Colonic mucosa (tissue), 4 donors: ENCODE measurements around the gene ID2. TPM values are rescaled to one million over a fixed set of nuclear protein-coding genes. Genes with fewer than 3 reads are reported as not detected.

Source experiments
- DNase-seq: peaks from one replicate; pipeline ENCODE4 v3.0.0-alpha.2; 2020
- H3K27ac ChIP-seq: fragments of 200-600 bp; one replicate; pipeline ENCODE4 v1.8.0; 2021
- H3K27me3 ChIP-seq: fragments of 200-600 bp; one replicate; pipeline ENCODE4 v1.8.0; 2021
- H3K36me3 ChIP-seq: fragments of 200-600 bp; one replicate; pipeline ENCODE4 v1.8.0; 2021
- H3K4me1 ChIP-seq: fragments of 200-600 bp; one replicate; pipeline ENCODE4 v1.8.0; 2021; ENCODE audit warnings: mild to moderate bottlenecking
- H3K4me3 ChIP-seq: fragments of 200-600 bp; one replicate; pipeline ENCODE4 v1.8.0; 2021
- H3K9ac ChIP-seq, 2 donors: one replicate each; pipeline ENCODE4 v1.7.0; 2013; ENCODE audit warnings: control low read depth in 2 of 2, low read depth in 2 of 2, low read length in 2 of 2
- H3K9me3 ChIP-seq: fragments of 200-600 bp; one replicate; pipeline ENCODE4 v1.8.0; 2021
- intact Hi-C: fragments of 100-400 bp; cut with DNase I; formaldehyde crosslinking; loops from one replicate; pipeline ENCODE4 v1.14.1; 2022
- total RNA-seq, 2 donors: library from RNA; stranded (reverse); fragmentation: NEBNext Ultra II Directional in 1 of 2; extraction: Animal tissue kit (Norgen Biotek cat#: 25700) in 1 of 2; gene quantifications; one replicate each; pipeline ENCODE4 v1.2.1, GENCODE V29; 2021
- TF ChIP-seq, protein P1 (sequence below): fragments of 200-600 bp; IDR thresholded peaks from one replicate; pipeline ENCODE4 v1.8.0; 2022; ENCODE audit warnings: antibody characterized with exemption, mild to moderate bottlenecking
- donor health status: healthy.
- donor health status: DM: no; HTN: no; CAD: no.
- donor health status: DM: no; HTN: no; CAD: no.

Gene ID2
- total RNA-seq: 100 to 1,000 TPM in 1 of 2 donors, 10 to 100 TPM in 1; 100.0 to 108 TPM

- Histone ChIP-seq H3K36me3 (no peaks in the 10 kb centered on the region), H3K4me3 (peak within 1 kb of the TSS; percentile 81), H3K27me3 (no peaks in the 10 kb centered on the region), H3K9ac (peak within 1 kb of the TSS; percentile 81 to 95), H3K27ac (peak within 1 kb of the TSS; percentile 98), H3K4me1 (no peaks in the 10 kb centered on the region), H3K9me3 (no peaks in the 10 kb centered on the region)
- DNase-seq: peak; percentile 100
- intact Hi-C loops: loop anchor here (5.0 to 10.0 kb wide), 3 partner anchors 55 to 227 kb away; no protein-coding TSS in a partner anchor
- TF ChIP-seq, protein P1, sequence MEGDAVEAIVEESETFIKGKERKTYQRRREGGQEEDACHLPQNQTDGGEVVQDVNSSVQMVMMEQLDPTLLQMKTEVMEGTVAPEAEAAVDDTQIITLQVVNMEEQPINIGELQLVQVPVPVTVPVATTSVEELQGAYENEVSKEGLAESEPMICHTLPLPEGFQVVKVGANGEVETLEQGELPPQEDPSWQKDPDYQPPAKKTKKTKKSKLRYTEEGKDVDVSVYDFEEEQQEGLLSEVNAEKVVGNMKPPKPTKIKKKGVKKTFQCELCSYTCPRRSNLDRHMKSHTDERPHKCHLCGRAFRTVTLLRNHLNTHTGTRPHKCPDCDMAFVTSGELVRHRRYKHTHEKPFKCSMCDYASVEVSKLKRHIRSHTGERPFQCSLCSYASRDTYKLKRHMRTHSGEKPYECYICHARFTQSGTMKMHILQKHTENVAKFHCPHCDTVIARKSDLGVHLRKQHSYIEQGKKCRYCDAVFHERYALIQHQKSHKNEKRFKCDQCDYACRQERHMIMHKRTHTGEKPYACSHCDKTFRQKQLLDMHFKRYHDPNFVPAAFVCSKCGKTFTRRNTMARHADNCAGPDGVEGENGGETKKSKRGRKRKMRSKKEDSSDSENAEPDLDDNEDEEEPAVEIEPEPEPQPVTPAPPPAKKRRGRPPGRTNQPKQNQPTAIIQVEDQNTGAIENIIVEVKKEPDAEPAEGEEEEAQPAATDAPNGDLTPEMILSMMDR: no peak
Measured at GRCh38 chr2:8681786-8682692, at the start of gene ID2. ID2 (plus strand) TSS chr2:8682056; CDS start chr2:8682166, 110 bp downstream.

DNA sequence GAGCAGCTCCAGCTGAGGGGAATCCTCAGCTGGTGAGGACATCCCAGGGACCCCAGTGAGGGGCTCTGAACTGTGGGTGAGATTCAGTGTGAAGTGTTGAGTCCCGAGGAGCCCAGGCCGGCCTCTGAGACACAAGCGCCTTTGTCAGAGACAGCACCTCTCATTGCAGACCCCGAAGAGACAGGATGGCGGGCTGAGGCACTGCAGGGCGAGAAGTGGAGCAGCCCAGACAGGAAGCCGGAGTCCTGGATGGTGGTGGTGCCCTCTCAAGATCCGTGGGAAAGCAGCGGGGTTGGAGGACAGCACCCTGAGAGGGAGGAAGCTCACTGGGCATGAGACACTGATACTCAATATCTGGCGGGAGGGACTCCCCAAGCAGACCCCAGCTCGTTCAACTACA is 49.1 kb upstream of the ID2 start:
- Histone ChIP-seq H3K9ac (no peak overlapping the region), H3K27ac (no peak overlapping the region), H3K4me1 (no peaks in the 10 kb centered on the region), H3K36me3 (no peaks in the 10 kb centered on the region), H3K4me3 (no peak overlapping the region), H3K27me3 (no peaks in the 10 kb centered on the region), H3K9me3 (no peaks in the 10 kb centered on the region)
- TF ChIP-seq, protein P1: no peak
- no peak for DNase-seq
- intact Hi-C loops: loop anchor here (5.0 kb wide), 1 partner anchor 40 kb away; no protein-coding TSS in a partner anchor

DNA sequence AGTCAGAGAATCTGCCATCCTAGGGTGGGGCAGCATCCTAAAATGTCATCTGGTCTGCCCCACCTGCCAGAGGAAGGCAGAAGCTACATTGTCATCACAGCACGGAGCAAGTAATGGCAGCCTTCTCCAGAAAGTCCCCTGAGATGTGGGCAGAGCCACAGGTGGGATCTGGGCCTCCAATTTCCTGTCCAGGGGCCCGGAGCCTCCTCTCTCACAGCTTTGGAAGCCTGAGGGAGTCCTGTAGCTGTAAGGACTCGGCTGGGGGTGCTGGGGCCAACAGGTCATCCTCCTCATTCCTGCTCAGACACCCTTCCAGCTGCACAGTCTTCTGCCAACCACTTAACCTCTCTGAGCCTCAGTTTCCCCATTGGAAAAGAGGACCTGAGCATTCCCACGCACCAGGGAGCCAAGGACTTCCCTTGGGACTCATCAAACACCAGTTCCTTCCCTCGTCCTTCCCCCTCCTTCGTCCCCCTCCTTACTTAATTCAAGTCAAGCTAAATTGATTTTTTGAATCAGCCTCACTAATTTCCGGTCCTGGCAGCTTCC is 48.6 kb upstream of the ID2 start:
- Histone ChIP-seq H3K4me1 (no peaks in the 10 kb centered on the region), H3K9ac (no peak overlapping the region)

DNA sequence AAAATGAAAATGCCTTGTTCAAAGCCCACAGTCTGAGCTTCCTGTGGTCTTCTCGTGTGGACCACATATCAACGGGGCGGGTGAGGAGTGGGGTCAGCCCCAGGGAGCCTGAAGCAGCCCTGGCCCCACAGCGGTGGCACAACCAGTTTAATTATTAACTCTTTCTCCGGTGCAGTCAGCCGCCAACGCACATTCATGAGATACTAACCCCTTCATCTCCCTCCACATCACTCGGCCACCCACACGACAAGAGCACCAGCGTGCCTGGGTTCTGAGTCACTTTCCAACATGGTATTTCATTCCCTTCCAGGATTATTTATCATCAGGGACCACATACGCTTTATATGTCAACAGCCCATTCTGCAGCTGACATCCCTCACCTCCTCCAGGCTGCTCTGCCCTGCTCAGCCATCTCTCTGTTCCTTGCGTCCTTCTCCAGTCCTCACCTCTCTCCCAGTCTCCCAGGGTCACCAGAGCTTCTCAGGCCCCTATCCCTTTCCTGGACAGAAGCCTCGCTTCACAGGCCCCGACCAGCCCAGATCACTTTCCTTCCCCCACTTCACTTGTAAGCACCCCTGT is 48.0 kb upstream of the ID2 start:
- Histone ChIP-seq H3K36me3 (no peaks in the 10 kb centered on the region), H3K4me3 (no peak overlapping the region), H3K27me3 (no peaks in the 10 kb centered on the region), H3K9ac (no peak overlapping the region), H3K9me3 (no peaks in the 10 kb centered on the region), H3K27ac (no peak overlapping the region), H3K4me1 (no peaks in the 10 kb centered on the region)
- no peak for DNase-seq
- intact Hi-C loops: loop anchor here (5.0 kb wide), 1 partner anchor 38 kb away; no protein-coding TSS in a partner anchor
- TF ChIP-seq, protein P1: no peak

More for the DNA sequence above, 48.6 kb upstream of the ID2 start:
- H3K9me3 ChIP-seq: no peaks in the 10 kb centered on the region
- H3K27me3 ChIP-seq: no peaks in the 10 kb centered on the region
- TF ChIP-seq, protein P1: no peak
- H3K4me3 ChIP-seq: no peak overlapping the region
- H3K36me3 ChIP-seq: no peaks in the 10 kb centered on the region
- DNase-seq: no peak
- no peak overlapping the region for H3K27ac ChIP-seq
- intact Hi-C loops: loop anchor here (5.0 kb wide), 1 partner anchor 39 kb away; no protein-coding TSS in a partner anchor

DNA sequence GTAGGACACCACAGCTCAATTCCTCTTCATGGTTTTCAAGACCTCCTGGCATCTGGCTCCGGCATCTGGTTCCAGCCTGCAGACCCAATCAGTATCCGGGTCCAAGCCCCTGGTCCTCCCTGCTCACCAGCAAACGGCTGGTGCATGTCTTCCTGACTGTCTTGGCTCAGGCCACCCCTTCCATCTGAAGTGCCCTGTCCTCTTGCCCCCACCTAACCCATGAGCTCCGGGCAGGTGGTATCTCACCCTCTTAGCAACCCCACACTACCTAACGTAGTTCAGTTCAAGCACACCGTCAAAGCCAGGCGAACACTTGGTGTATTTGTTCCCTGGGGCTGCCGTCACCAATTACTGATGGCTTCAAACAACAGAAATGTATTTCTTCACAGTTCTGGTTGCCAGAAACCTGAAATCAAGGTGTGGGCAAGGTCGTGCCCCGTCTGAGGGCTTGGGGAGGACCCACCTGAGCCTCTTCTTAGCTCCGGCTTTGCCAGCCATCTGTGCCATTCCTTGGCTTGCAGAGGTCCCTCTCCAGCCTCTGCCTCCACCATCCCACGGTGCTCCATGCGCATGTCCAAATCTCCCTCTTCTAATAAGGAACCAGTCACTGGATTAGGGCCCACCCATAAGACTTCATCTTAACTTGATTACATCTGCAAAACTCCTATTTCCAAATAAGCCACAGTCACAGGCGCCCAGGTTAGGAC is 47.2 kb upstream of the ID2 start:
- intact Hi-C loops: loop anchor here (5.0 kb wide), 1 partner anchor 38 kb away; no protein-coding TSS in a partner anchor
- Histone ChIP-seq H3K27me3 (no peaks in the 10 kb centered on the region), H3K4me3 (no peak overlapping the region), H3K27ac (no peak overlapping the region), H3K4me1 (no peaks in the 10 kb centered on the region), H3K9me3 (no peaks in the 10 kb centered on the region), H3K36me3 (no peaks in the 10 kb centered on the region), H3K9ac (no peak overlapping the region)
- no peak for DNase-seq
- TF ChIP-seq, protein P1: no peak
